ENCODE measurements around the gene NEDD4L.

DNA sequence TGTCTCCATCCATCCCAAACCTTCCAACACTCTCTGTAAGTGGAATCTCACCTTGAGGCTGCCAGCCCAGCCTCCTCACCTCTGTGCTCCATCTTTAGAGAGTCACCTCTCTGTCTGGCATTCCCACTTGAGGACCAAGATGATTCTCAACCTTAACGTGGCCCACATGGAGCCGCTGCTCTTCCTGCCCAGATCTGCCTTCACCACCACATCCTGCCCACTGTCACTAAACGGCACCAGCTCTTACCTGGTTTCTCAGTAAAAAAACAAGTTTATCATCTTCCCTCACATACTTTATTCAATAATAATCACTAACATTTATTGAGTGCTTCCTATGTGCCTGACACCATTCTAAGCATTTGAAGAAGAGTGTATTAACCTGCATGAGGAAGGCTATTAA is 80.4 kb downstream of the NEDD4L start:
- TF ChIP-seq, protein P1, sequence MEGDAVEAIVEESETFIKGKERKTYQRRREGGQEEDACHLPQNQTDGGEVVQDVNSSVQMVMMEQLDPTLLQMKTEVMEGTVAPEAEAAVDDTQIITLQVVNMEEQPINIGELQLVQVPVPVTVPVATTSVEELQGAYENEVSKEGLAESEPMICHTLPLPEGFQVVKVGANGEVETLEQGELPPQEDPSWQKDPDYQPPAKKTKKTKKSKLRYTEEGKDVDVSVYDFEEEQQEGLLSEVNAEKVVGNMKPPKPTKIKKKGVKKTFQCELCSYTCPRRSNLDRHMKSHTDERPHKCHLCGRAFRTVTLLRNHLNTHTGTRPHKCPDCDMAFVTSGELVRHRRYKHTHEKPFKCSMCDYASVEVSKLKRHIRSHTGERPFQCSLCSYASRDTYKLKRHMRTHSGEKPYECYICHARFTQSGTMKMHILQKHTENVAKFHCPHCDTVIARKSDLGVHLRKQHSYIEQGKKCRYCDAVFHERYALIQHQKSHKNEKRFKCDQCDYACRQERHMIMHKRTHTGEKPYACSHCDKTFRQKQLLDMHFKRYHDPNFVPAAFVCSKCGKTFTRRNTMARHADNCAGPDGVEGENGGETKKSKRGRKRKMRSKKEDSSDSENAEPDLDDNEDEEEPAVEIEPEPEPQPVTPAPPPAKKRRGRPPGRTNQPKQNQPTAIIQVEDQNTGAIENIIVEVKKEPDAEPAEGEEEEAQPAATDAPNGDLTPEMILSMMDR (IDR thresholded peaks at IDR 0.05; ENCODE audit: insufficient read depth, low read length, poor library complexity, severe bottlenecking), result no peak
- TF ChIP-seq EZH2phosphoT487 (conservative IDR thresholded peaks at IDR 0.05; ENCODE audit: low read length), result no peak
